GM23338 (cell line): ENCODE results near the gene ELL2. TPM values are rescaled to one million over a fixed set of nuclear protein-coding genes. Genes with fewer than 3 reads are reported as not detected.
A peak's percentile ranks its signal among the peaks of the same experiment; 100 is the strongest.

Experiments
- ATAC-seq: fragments of 200-7000 bp; cut with Tn5 transposase; 3 replicates; pipeline ENCODE4 v1.9.1; 2020
- DNase-seq: peaks from one replicate; pipeline ENCODE4 v3.0.0-alpha.2; 2015; ENCODE audit warnings: low spot score
- H2AFZ ChIP-seq: fragments of 200-600 bp; sonication (generic); 2 replicates; pipeline ENCODE4 v1.8.0; 2016; ENCODE audit warnings: antibody characterized with exemption, mild to moderate bottlenecking, moderate library complexity
- H3F3A ChIP-seq: fragments of 200-600 bp; sonication (generic); replicated peaks from 2 replicates; pipeline ENCODE4 v1.8.0; 2017; ENCODE audit warnings: antibody characterized with exemption, mixed run types, low read depth
- H3K27ac ChIP-seq: fragments of 200-600 bp; sonication (generic); 2 replicates; pipeline ENCODE4 v1.6.1; 2016; ENCODE audit warnings: low read depth
- H3K27me3 ChIP-seq: fragments of 200-600 bp; sonication (generic); 2 replicates; pipeline ENCODE4 v1.8.0; 2016; ENCODE audit warnings: mild to moderate bottlenecking, mixed run types, moderate library complexity; ENCODE audit not compliant: insufficient read depth
- H3K36me3 ChIP-seq: fragments of 200-600 bp; sonication (generic); 2 replicates; pipeline ENCODE4 v1.8.0; 2016; ENCODE audit warnings: mild to moderate bottlenecking; ENCODE audit not compliant: insufficient read depth
- H3K4me1 ChIP-seq: fragments of 200-600 bp; sonication (generic); 2 replicates; pipeline ENCODE4 v1.8.0; 2016; ENCODE audit warnings: mild to moderate bottlenecking, moderate library complexity; ENCODE audit not compliant: insufficient read depth
- H3K4me2 ChIP-seq: fragments of 200-600 bp; sonication (generic); 2 replicates; pipeline ENCODE4 v1.7.1; 2017; ENCODE audit warnings: mixed run types
- H3K4me3 ChIP-seq: fragments of 200-600 bp; sonication (generic); 2 replicates; pipeline ENCODE4 v1.6.1; 2016; ENCODE audit warnings: mixed run types
- H3K79me2 ChIP-seq: fragments of 200-600 bp; sonication (generic); replicated peaks from 2 replicates; pipeline ENCODE4 v1.8.0; 2017; ENCODE audit warnings: mild to moderate bottlenecking; ENCODE audit not compliant: insufficient read depth
- H3K9me2 ChIP-seq: fragments of 200-600 bp; sonication (generic); 2 replicates; pipeline ENCODE4 v1.8.0; 2017; ENCODE audit not compliant: insufficient read depth
- H4K20me1 ChIP-seq: fragments of 200-600 bp; sonication (generic); replicated peaks from 2 replicates; pipeline ENCODE4 v1.8.0; 2017; ENCODE audit warnings: mild to moderate bottlenecking; ENCODE audit not compliant: insufficient read depth
- H3K27ac Mint-ChIP-seq: 2 replicates; pipeline ENCODE4 v1.8.0; 2020; ENCODE audit warnings: inconsistent platforms, mild to moderate bottlenecking, moderate library complexity, mixed read lengths
- H3K27me3 Mint-ChIP-seq: 3 replicates; pipeline ENCODE4 v1.8.0; 2022; ENCODE audit warnings: low read depth, mild to moderate bottlenecking, moderate library complexity, mixed read lengths, inconsistent platforms; ENCODE audit not compliant: insufficient read depth, poor library complexity
- H3K36me3 Mint-ChIP-seq: 3 replicates; pipeline ENCODE4 v1.8.0; 2021; ENCODE audit warnings: low read depth, mild to moderate bottlenecking, inconsistent platforms, moderate library complexity, mixed read lengths
- H3K4me1 Mint-ChIP-seq: 3 replicates; pipeline ENCODE4 v1.8.0; 2020; ENCODE audit warnings: mild to moderate bottlenecking, inconsistent platforms, mixed read lengths
- H3K4me3 Mint-ChIP-seq: 3 replicates; pipeline ENCODE4 v1.8.0; 2021; ENCODE audit warnings: moderate library complexity, mild to moderate bottlenecking, inconsistent platforms, mixed read lengths
- H3K9me3 Mint-ChIP-seq: 3 replicates; pipeline ENCODE4 v1.8.0; 2020; ENCODE audit warnings: moderate library complexity, mild to moderate bottlenecking, inconsistent platforms, mixed read lengths
- CREB1 ChIP-seq: fragments of 250-450 bp; sonication (Bioruptor Pico); IDR thresholded peaks from 2 replicates; pipeline ENCODE4 v1.5.0; 2020; ENCODE audit warnings: low read depth, mild to moderate bottlenecking, moderate library complexity
- EZH2 ChIP-seq: fragments of 200-600 bp; sonication (generic); IDR thresholded peaks from one replicate; pipeline ENCODE4 v1.8.0; 2017; ENCODE audit warnings: antibody characterized with exemption, mild to moderate bottlenecking, low read depth; ENCODE audit not compliant: unreplicated experiment
- EZH2phosphoT487 ChIP-seq: fragments of 200-600 bp; sonication (generic); IDR thresholded peaks from one replicate; pipeline ENCODE4 v1.8.1; 2018; ENCODE audit warnings: antibody characterized with exemption; ENCODE audit not compliant: unreplicated experiment
- JUNB ChIP-seq: IDR thresholded peaks from one replicate; pipeline ENCODE4 v1.6.1; 2016; ENCODE audit warnings: antibody characterized with exemption; ENCODE audit not compliant: unreplicated experiment
- NANOG ChIP-seq: IDR thresholded peaks from 2 replicates; pipeline ENCODE4 v1.6.1; 2016; ENCODE audit warnings: antibody characterized with exemption, borderline replicate concordance
- POLR2AphosphoS5 ChIP-seq: IDR thresholded peaks from 2 replicates; pipeline ENCODE4 v1.6.1; 2016; ENCODE audit warnings: antibody characterized with exemption, low read depth
- STAT1 ChIP-seq: IDR thresholded peaks from one replicate; pipeline ENCODE4 v1.6.1; 2016; ENCODE audit warnings: antibody characterized with exemption; ENCODE audit not compliant: unreplicated experiment
- ZNF114 ChIP-seq: fragments of 250-450 bp; sonication (Bioruptor Pico); IDR thresholded peaks from 2 replicates; pipeline ENCODE4 v1.5.0; 2020; ENCODE audit warnings: mild to moderate bottlenecking, moderate library complexity
- ZNF331 ChIP-seq: fragments of 250-450 bp; sonication (Bioruptor Pico); IDR thresholded peaks from 2 replicates; pipeline ENCODE4 v1.5.0; 2020; ENCODE audit warnings: low read depth, mild to moderate bottlenecking, moderate library complexity
- polyA plus RNA-seq: library from polyadenylated mRNA; unstranded; fragments of >200 nt; fragmentation: Nextera tagmentation; extraction: Ambion mirVana; gene quantifications from 2 replicates; pipeline ENCODE4 v1.2.1, GENCODE V29; 2016
- total RNA-seq: library from RNA; depleted of rRNA; stranded (reverse); fragments of >200 nt; shearing (Covaris generic); gene quantifications from 2 replicates; pipeline ENCODE4 v1.2.3, GENCODE V29; 2014
- TF ChIP-seq, protein P1 (sequence below): IDR thresholded peaks from one replicate; pipeline ENCODE4 v1.6.1; 2018; ENCODE audit warnings: antibody characterized with exemption; ENCODE audit not compliant: unreplicated experiment
- TF ChIP-seq, protein P2 (sequence below), 2 experiments: fragments of 200-600 bp in 1 of 2; sonication (generic) in 1 of 2; conservative IDR thresholded peaks; 2 replicates each; pipeline versions ENCODE4 v1.5.1 to v1.6.1; 2016 to 2017; ENCODE audit warnings: antibody characterized with exemption in 2 of 2, low read depth in 2 of 2, mild to moderate bottlenecking in 2 of 2, moderate library complexity in 1 of 2
- TF ChIP-seq, protein P3 (sequence below): fragments of 250-450 bp; sonication (Bioruptor Pico); IDR thresholded peaks from 2 replicates; pipeline ENCODE4 v1.5.0; 2020; ENCODE audit warnings: mild to moderate bottlenecking, moderate library complexity
- TF ChIP-seq, protein P4 (sequence below): IDR thresholded peaks from 2 replicates; pipeline ENCODE4 v1.6.1; 2016; ENCODE audit warnings: antibody characterized with exemption

ELL2 gene
- total and polyA plus RNA-seq, 2 experiments from 2014 or later, result 7.4 to 32.6 TPM

DNA sequence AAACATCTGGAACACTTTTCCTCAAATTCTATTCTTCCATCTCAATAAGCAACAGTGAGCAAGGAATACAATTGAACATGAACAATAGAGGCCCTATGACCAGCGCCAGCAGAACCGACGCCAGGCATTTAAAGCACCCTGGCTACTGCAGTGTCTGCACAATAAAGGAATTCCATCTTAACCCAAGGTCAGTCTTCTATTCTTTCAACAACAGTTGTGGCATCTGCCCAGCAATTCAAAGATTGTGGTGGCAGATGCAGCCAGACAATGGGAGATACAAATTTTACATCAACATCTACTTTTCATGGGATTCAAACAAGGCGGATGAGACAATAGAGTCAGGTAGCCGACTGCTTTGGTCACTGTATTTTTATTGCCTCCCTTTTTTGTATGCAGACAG, 65.9 kb downstream of the ELL2 start:
- DNase-seq (peak; percentile 65), ATAC-seq (peak; percentile 87)
- no peaks in the 10 kb centered on the region for H3F3A ChIP-seq
- H2AFZ ChIP-seq, result no peak overlapping the region
- no peaks in the 10 kb centered on the region for H3K27me3 ChIP-seq
- H3K79me2 ChIP-seq, result no peaks in the 10 kb centered on the region
- H3K4me3 Mint-ChIP-seq, result no peak overlapping the region
- peaks cover 32% of the 10 kb centered on the region for H3K4me1 Mint-ChIP-seq
- H3K27ac ChIP-seq, result peak overlapping the region; percentile 56
- H3K36me3 ChIP-seq, result no peaks in the 10 kb centered on the region
- no peaks in the 10 kb centered on the region for H3K9me2 ChIP-seq
- H3K4me2 ChIP-seq, result peak overlapping the region; percentile 22
- peaks cover 5% of the 10 kb centered on the region; the same call in 1 of the 3 replicates for H3K36me3 Mint-ChIP-seq
- no peaks in the 10 kb centered on the region for H3K9me3 Mint-ChIP-seq
- H3K4me3 ChIP-seq, result no peak overlapping the region
- H3K27ac Mint-ChIP-seq, result peak overlapping the region; percentile 26; the same call in 1 of the 2 replicates
- no peaks in the 10 kb centered on the region for H3K27me3 Mint-ChIP-seq
- TF ChIP-seq JUNB (no peak), EZH2 (no peak), EZH2phosphoT487 (no peak), ZNF114 (CRISPR knock-in tag) (no peak), POLR2AphosphoS5 (no peak), CREB1 (CRISPR knock-in tag) (no peak), ZNF331 (no peak), NANOG (no peak), STAT1 (no peak)
- TF ChIP-seq, protein P1, sequence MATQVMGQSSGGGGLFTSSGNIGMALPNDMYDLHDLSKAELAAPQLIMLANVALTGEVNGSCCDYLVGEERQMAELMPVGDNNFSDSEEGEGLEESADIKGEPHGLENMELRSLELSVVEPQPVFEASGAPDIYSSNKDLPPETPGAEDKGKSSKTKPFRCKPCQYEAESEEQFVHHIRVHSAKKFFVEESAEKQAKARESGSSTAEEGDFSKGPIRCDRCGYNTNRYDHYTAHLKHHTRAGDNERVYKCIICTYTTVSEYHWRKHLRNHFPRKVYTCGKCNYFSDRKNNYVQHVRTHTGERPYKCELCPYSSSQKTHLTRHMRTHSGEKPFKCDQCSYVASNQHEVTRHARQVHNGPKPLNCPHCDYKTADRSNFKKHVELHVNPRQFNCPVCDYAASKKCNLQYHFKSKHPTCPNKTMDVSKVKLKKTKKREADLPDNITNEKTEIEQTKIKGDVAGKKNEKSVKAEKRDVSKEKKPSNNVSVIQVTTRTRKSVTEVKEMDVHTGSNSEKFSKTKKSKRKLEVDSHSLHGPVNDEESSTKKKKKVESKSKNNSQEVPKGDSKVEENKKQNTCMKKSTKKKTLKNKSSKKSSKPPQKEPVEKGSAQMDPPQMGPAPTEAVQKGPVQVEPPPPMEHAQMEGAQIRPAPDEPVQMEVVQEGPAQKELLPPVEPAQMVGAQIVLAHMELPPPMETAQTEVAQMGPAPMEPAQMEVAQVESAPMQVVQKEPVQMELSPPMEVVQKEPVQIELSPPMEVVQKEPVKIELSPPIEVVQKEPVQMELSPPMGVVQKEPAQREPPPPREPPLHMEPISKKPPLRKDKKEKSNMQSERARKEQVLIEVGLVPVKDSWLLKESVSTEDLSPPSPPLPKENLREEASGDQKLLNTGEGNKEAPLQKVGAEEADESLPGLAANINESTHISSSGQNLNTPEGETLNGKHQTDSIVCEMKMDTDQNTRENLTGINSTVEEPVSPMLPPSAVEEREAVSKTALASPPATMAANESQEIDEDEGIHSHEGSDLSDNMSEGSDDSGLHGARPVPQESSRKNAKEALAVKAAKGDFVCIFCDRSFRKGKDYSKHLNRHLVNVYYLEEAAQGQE, result no peak
- TF ChIP-seq, protein P2, sequence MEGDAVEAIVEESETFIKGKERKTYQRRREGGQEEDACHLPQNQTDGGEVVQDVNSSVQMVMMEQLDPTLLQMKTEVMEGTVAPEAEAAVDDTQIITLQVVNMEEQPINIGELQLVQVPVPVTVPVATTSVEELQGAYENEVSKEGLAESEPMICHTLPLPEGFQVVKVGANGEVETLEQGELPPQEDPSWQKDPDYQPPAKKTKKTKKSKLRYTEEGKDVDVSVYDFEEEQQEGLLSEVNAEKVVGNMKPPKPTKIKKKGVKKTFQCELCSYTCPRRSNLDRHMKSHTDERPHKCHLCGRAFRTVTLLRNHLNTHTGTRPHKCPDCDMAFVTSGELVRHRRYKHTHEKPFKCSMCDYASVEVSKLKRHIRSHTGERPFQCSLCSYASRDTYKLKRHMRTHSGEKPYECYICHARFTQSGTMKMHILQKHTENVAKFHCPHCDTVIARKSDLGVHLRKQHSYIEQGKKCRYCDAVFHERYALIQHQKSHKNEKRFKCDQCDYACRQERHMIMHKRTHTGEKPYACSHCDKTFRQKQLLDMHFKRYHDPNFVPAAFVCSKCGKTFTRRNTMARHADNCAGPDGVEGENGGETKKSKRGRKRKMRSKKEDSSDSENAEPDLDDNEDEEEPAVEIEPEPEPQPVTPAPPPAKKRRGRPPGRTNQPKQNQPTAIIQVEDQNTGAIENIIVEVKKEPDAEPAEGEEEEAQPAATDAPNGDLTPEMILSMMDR (conservative IDR thresholded peaks at IDR 0.05; ENCODE audit: low read depth in 2 of 2), result no peak
- TF ChIP-seq, protein P3, sequence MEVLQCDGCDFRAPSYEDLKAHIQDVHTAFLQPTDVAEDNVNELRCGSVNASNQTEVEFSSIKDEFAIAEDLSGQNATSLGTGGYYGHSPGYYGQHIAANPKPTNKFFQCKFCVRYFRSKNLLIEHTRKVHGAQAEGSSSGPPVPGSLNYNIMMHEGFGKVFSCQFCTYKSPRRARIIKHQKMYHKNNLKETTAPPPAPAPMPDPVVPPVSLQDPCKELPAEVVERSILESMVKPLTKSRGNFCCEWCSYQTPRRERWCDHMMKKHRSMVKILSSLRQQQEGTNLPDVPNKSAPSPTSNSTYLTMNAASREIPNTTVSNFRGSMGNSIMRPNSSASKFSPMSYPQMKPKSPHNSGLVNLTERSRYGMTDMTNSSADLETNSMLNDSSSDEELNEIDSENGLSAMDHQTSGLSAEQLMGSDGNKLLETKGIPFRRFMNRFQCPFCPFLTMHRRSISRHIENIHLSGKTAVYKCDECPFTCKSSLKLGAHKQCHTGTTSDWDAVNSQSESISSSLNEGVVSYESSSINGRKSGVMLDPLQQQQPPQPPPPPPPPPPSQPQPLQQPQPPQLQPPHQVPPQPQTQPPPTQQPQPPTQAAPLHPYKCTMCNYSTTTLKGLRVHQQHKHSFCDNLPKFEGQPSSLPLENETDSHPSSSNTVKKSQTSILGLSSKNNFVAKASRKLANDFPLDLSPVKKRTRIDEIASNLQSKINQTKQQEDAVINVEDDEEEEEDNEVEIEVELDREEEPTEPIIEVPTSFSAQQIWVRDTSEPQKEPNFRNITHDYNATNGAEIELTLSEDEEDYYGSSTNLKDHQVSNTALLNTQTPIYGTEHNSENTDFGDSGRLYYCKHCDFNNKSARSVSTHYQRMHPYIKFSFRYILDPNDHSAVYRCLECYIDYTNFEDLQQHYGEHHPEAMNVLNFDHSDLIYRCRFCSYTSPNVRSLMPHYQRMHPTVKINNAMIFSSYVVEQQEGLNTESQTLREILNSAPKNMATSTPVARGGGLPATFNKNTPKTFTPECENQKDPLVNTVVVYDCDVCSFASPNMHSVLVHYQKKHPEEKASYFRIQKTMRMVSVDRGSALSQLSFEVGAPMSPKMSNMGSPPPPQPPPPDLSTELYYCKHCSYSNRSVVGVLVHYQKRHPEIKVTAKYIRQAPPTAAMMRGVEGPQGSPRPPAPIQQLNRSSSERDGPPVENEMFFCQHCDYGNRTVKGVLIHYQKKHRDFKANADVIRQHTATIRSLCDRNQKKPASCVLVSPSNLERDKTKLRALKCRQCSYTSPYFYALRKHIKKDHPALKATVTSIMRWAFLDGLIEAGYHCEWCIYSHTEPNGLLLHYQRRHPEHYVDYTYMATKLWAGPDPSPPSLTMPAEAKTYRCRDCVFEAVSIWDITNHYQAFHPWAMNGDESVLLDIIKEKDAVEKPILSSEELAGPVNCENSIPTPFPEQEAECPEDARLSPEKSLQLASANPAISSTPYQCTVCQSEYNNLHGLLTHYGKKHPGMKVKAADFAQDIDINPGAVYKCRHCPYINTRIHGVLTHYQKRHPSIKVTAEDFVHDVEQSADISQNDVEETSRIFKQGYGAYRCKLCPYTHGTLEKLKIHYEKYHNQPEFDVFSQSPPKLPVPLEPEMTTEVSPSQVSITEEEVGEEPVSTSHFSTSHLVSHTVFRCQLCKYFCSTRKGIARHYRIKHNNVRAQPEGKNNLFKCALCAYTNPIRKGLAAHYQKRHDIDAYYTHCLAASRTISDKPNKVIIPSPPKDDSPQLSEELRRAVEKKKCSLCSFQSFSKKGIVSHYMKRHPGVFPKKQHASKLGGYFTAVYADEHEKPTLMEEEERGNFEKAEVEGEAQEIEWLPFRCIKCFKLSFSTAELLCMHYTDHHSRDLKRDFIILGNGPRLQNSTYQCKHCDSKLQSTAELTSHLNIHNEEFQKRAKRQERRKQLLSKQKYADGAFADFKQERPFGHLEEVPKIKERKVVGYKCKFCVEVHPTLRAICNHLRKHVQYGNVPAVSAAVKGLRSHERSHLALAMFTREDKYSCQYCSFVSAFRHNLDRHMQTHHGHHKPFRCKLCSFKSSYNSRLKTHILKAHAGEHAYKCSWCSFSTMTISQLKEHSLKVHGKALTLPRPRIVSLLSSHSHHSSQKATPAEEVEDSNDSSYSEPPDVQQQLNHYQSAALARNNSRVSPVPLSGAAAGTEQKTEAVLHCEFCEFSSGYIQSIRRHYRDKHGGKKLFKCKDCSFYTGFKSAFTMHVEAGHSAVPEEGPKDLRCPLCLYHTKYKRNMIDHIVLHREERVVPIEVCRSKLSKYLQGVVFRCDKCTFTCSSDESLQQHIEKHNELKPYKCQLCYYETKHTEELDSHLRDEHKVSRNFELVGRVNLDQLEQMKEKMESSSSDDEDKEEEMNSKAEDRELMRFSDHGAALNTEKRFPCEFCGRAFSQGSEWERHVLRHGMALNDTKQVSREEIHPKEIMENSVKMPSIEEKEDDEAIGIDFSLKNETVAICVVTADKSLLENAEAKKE (CRISPR knock-in tag), result no peak
- TF ChIP-seq, protein P4, sequence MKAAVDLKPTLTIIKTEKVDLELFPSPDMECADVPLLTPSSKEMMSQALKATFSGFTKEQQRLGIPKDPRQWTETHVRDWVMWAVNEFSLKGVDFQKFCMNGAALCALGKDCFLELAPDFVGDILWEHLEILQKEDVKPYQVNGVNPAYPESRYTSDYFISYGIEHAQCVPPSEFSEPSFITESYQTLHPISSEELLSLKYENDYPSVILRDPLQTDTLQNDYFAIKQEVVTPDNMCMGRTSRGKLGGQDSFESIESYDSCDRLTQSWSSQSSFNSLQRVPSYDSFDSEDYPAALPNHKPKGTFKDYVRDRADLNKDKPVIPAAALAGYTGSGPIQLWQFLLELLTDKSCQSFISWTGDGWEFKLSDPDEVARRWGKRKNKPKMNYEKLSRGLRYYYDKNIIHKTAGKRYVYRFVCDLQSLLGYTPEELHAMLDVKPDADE, result no peak
- peaks cover 24% of the 10 kb centered on the region for H3K4me1 ChIP-seq
- no peaks in the 10 kb centered on the region for H4K20me1 ChIP-seq
